H1 (cell line): ENCODE measurements around the gene MEMO1. TPM values are rescaled to one million over a fixed set of nuclear protein-coding genes. Genes with fewer than 3 reads are reported as not detected.

Experiments used
- CTCF ChIA-PET: fragments of 300-600 bp; sonication (Branson Sonifier 250); formaldehyde crosslinking; loops from one replicate; lab custom pipeline; 2021; ENCODE audit not compliant: partially characterized antibody; lab: Charles Lee
- POLR2A ChIA-PET: fragments of 300-600 bp; sonication (Branson Sonifier 250); formaldehyde crosslinking; loops from one replicate; lab custom pipeline; 2021; ENCODE audit warnings: inconsistent platforms; ENCODE audit not compliant: partially characterized antibody; lab: Charles Lee
- DNase-seq, 2 experiments: peaks; one replicate each; pipeline versions ENCODE4 v3.0.0 to v3.0.0-alpha.2; 2010 to 2022; ENCODE audit warnings: low spot score in 2 of 2, low read depth in 1 of 2, mixed read lengths in 1 of 2
- FAIRE-seq: peaks from 2 replicates; lab custom pipeline; 2011; peaks lifted over from hg19 to GRCh38; lab: Jason Lieb, UNC
- H2AFZ ChIP-seq: 2 replicates; pipeline ENCODE4 v1.8.1; 2012; ENCODE audit warnings: low read length, inconsistent platforms
- H2AK5ac ChIP-seq: 2 replicates; pipeline ENCODE4 v1.6.1; 2013; ENCODE audit warnings: low read depth, low read length
- H2BK120ac ChIP-seq: replicated peaks from 2 replicates; pipeline ENCODE3; 2013; ENCODE audit warnings: low read depth, low read length, inconsistent platforms
- H2BK12ac ChIP-seq: 2 replicates; pipeline ENCODE4 v1.6.1; 2013; ENCODE audit warnings: low read depth, low read length
- H2BK15ac ChIP-seq: 2 replicates; pipeline ENCODE4 v1.6.1; 2013; ENCODE audit warnings: low read length
- H2BK20ac ChIP-seq: 2 replicates; pipeline ENCODE4 v1.6.1; 2013; ENCODE audit warnings: low read length
- H2BK5ac ChIP-seq: 2 replicates; pipeline ENCODE4 v1.6.1; 2013; ENCODE audit warnings: low read depth, low read length
- H3K14ac ChIP-seq: 2 replicates; pipeline ENCODE4 v1.6.1; 2013; ENCODE audit warnings: inconsistent platforms; ENCODE audit not compliant: insufficient read length
- H3K18ac ChIP-seq: 2 replicates; pipeline ENCODE4 v1.6.1; 2013; ENCODE audit warnings: low read length; ENCODE audit errors: extremely low read depth
- H3K23ac ChIP-seq: 2 replicates; pipeline ENCODE4 v1.6.1; 2013; ENCODE audit warnings: inconsistent platforms; ENCODE audit not compliant: insufficient read length
- H3K23me2 ChIP-seq: 2 replicates; pipeline ENCODE4 v1.6.1; 2013; ENCODE audit warnings: low read depth, low read length
- H3K27ac ChIP-seq: 2 replicates; pipeline ENCODE4 v1.6.1; 2011; ENCODE audit warnings: low read depth, low read length, inconsistent platforms
- H3K27me3 ChIP-seq, 4 experiments: replicated peaks in 1 of 4; 1 replicate in 1 of 4; 2 replicates in 3 of 4; pipeline versions ENCODE4 v1.6.1 to v1.8.1; 2011 to 2013; ENCODE audit warnings: low read length in 3 of 4, mild to moderate bottlenecking in 3 of 4, inconsistent platforms in 2 of 4, mixed read lengths in 2 of 4, moderate library complexity in 1 of 4; ENCODE audit not compliant: control insufficient read depth in 3 of 4, insufficient read depth in 3 of 4; ENCODE audit errors: extremely low read depth in 1 of 4
- H3K36me3 ChIP-seq, 4 experiments: 2 replicates each; pipeline versions ENCODE4 v1.6.1 to v1.8.1; 2011 to 2013; ENCODE audit warnings: mild to moderate bottlenecking in 4 of 4, low read length in 3 of 4, moderate library complexity in 2 of 4, control low read depth in 1 of 4, inconsistent platforms in 1 of 4; ENCODE audit not compliant: insufficient read depth in 4 of 4, control insufficient read depth in 2 of 4
- H3K4ac ChIP-seq: replicated peaks from 2 replicates; pipeline ENCODE3; 2013; ENCODE audit warnings: low read length, low read depth, mixed read lengths, inconsistent platforms; ENCODE audit not compliant: insufficient read length
- H3K4me1 ChIP-seq, 4 experiments: replicated peaks in 1 of 4; 1 replicate in 1 of 4; 2 replicates in 3 of 4; pipeline versions ENCODE4 v1.6.1 to v1.8.1; 2011 to 2013; ENCODE audit warnings: low read length in 3 of 4, inconsistent platforms in 2 of 4, mixed read lengths in 1 of 4; ENCODE audit not compliant: insufficient read depth in 4 of 4, control insufficient read depth in 3 of 4
- H3K4me2 ChIP-seq, 2 experiments: 2 replicates each; pipeline versions ENCODE4 v1.6.1 to v1.8.1; 2011 to 2013; ENCODE audit warnings: low read depth in 2 of 2, low read length in 2 of 2, control low read depth in 1 of 2, inconsistent platforms in 1 of 2, mild to moderate bottlenecking in 1 of 2; ENCODE audit not compliant: insufficient read depth in 1 of 2
- H3K4me3 ChIP-seq, 4 experiments: fragments of 200-600, 300-600 bp in 1 of 4; sonication (generic), shearing (Covaris generic), sonication (Bioruptor Twin) in 1 of 4; 2 replicates each; pipeline versions ENCODE4 v1.5.1 to v1.8.1; 2011 to 2016; ENCODE audit warnings: low read length in 4 of 4, low read depth in 3 of 4, control low read depth in 2 of 4, inconsistent platforms in 2 of 4, mild to moderate bottlenecking in 2 of 4, mixed read lengths in 1 of 4, moderate library complexity in 1 of 4; ENCODE audit not compliant: insufficient read depth in 2 of 4; ENCODE audit errors: extremely low read depth in 1 of 4
- H3K56ac ChIP-seq: replicated peaks from 2 replicates; pipeline ENCODE3; 2013; ENCODE audit warnings: low read depth, mild to moderate bottlenecking, mixed read lengths, low read length, inconsistent platforms; ENCODE audit not compliant: insufficient read length
- H3K79me1 ChIP-seq: 2 replicates; pipeline ENCODE4 v1.6.1; 2013; ENCODE audit warnings: low read depth, low read length, control low read depth
- H3K79me2 ChIP-seq, 2 experiments: 2 replicates each; pipeline versions ENCODE4 v1.6.1 to v1.8.1; 2012 to 2013; ENCODE audit warnings: low read length in 2 of 2, mild to moderate bottlenecking in 2 of 2, inconsistent platforms in 1 of 2; ENCODE audit not compliant: insufficient read depth in 2 of 2, control insufficient read depth in 1 of 2
- H3K9ac ChIP-seq, 4 experiments: replicated peaks in 1 of 4; 1 replicate in 1 of 4; 2 replicates in 3 of 4; pipeline versions ENCODE4 v1.6.1 to v1.8.1; 2011 to 2013; ENCODE audit warnings: low read depth in 3 of 4, low read length in 3 of 4, control low read depth in 2 of 4, mild to moderate bottlenecking in 2 of 4, moderate library complexity in 2 of 4, inconsistent platforms in 1 of 4; ENCODE audit errors: extremely low read depth in 1 of 4
- H3K9me3 ChIP-seq, 2 experiments: 2 replicates each; pipeline versions ENCODE4 v1.6.1 to v1.8.1; 2012 to 2013; ENCODE audit warnings: mild to moderate bottlenecking in 2 of 2, moderate library complexity in 2 of 2, control low read depth in 1 of 2, inconsistent platforms in 1 of 2, low read depth in 1 of 2, low read length in 1 of 2, mixed read lengths in 1 of 2; ENCODE audit not compliant: insufficient read depth in 2 of 2
- H4K20me1 ChIP-seq, 2 experiments: replicated peaks in 1 of 2; 2 replicates each; pipeline versions ENCODE3 to v1.8.1; 2011 to 2013; ENCODE audit warnings: inconsistent platforms in 2 of 2, low read length in 2 of 2, mild to moderate bottlenecking in 1 of 2; ENCODE audit not compliant: insufficient read depth in 2 of 2, control insufficient read depth in 1 of 2
- H4K5ac ChIP-seq: 2 replicates; pipeline ENCODE4 v1.6.1; 2013; ENCODE audit warnings: low read length, low read depth, mixed read lengths, inconsistent platforms; ENCODE audit not compliant: insufficient read length
- H4K8ac ChIP-seq: 2 replicates; pipeline ENCODE4 v1.8.0; 2013; ENCODE audit warnings: mild to moderate bottlenecking, moderate library complexity, low read length, inconsistent platforms; ENCODE audit not compliant: insufficient read depth; ENCODE audit errors: extremely low read depth
- H4K91ac ChIP-seq: replicated peaks from 2 replicates; pipeline ENCODE3; 2013; ENCODE audit warnings: low read length, mixed read lengths, inconsistent platforms; ENCODE audit not compliant: insufficient read length
- WGBS, 2 experiments: shearing (Covaris generic) in 1 of 2; methylation state at CpG; one replicate each; pipeline versions ENCODE4 v1.1.6 to v1.1.7; 2013 to 2015; ENCODE audit warnings: low lambda C conversion rate in 2 of 2, mixed read lengths in 2 of 2, inconsistent platforms in 1 of 2, low coverage in 1 of 2, missing lambda C conversion rate in 1 of 2; ENCODE audit not compliant: insufficient replicate concordance in 2 of 2, insufficient coverage in 1 of 2, insufficient read length in 1 of 2; ENCODE audit errors: extremely low coverage in 1 of 2, missing lambda C conversion rate in 1 of 2; 5-methylcytosine and 5-hydroxymethylcytosine counted together
- polyA plus RNA-seq, 7 experiments: library from polyadenylated mRNA; depleted of rRNA in 3 of 7; stranded (reverse) in 5 of 7; unstranded in 2 of 7; fragments of >200 nt in 5 of 7; fragments of 200-250 nt in 2 of 7; gene quantifications; 1 replicate in 5 of 7; 2 replicates in 1 of 7; 4 replicates in 1 of 7; pipeline versions ENCODE4 v1.2.1 to v1.2.3, GENCODE V29; 2011 to 2013; ENCODE audit warnings: missing spikeins in 2 of 7, mixed read lengths in 2 of 7
- total RNA-seq: library from RNA; stranded (reverse); fragmentation: NEBNext Ultra II Directional; extraction: Animal tissue kit (Norgen Biotek cat#: 25700); gene quantifications from 2 replicates; pipeline ENCODE4 v1.2.1, GENCODE V29; 2021

Gene MEMO1
- total and polyA plus RNA-seq, 2 of the 8 experiments (the other 6 are each of a cell fraction or from before 2014, with no cell fraction given), result 26.9 to 54.7 TPM

DNA sequence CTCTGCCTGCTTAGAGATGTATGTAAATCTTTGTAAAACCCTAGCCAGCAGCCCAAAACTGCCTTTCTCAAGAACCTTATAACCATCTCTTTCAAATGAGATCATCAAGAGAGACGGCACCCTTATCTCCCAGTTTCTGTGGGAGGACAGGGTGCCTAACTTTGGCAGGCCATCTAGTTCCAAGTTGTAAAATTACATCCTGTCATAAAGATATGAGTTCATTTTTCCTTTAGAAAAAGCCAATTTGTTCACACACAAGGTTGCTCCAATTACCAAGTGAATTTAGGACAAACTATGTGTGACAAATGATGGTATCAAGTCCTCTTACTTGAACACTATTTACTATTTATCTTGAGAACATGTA lies 65.3 kb downstream of the MEMO1 start:
- DNase-seq, result no peak
- Histone ChIP-seq H2BK20ac (no peak overlapping the region), H2BK15ac (no peak overlapping the region), H2AFZ (no peak overlapping the region), H3K18ac (no peak overlapping the region), H3K23me2 (no peaks in the 10 kb centered on the region; the same call in 1 of the 2 replicates), H3K79me2 (peaks cover 0 to 63% of the 10 kb centered on the region in 2 experiments; a peak in 3 of 4 replicates), H3K79me1 (peaks cover 6% of the 10 kb centered on the region; the same call in 1 of the 2 replicates), H3K4me3 (no peak overlapping the region), H3K14ac (no peak overlapping the region), H4K5ac (no peak overlapping the region), H3K9ac (no peak overlapping the region), H2AK5ac (no peak overlapping the region), H4K8ac (no peak overlapping the region), H3K4ac (no peak overlapping the region), H4K20me1 (peaks cover 0 to 2% of the 10 kb centered on the region in 2 experiments), H4K91ac (no peak overlapping the region), H2BK12ac (no peak overlapping the region), H3K4me1 (peaks cover 0 to 4% (median 2%) of the 10 kb centered on the region in 4 experiments; a peak in 1 of 7 replicates), H3K27me3 (peaks cover 0 to 1% (median 0%) of the 10 kb centered on the region in 4 experiments; a peak in 1 of 7 replicates), H2BK120ac (no peak overlapping the region), H3K36me3 (peaks cover 0 to 6% (median 0%) of the 10 kb centered on the region in 4 experiments; a peak in 2 of 8 replicates), H3K27ac (no peak overlapping the region), H3K56ac (no peak overlapping the region), H3K23ac (no peak overlapping the region), H3K9me3 (no peaks in the 10 kb centered on the region), H2BK5ac (no peak overlapping the region), H3K4me2 (no peak overlapping the region)
- no peak for FAIRE-seq
- 72% methylated on average over 1 of the region's 1 CpG; no CpG with 5 or more reads in 1 of the 2 experiments for WGBS, 2 experiments
- POLR2A ChIA-PET, result no interaction called here
- CTCF ChIA-PET, result no interaction called here
